WTC11 (cell line): ENCODE data around the gene MYNN.

ENCODE experiments used
- AFF4 ChIP-seq: sonication (generic); formaldehyde crosslinking; IDR thresholded peaks from 2 replicates; pipeline ENCODE4 v1.8.1; 2023; ENCODE audit warnings: mild to moderate bottlenecking, missing genetic modification reagents, borderline replicate concordance
- ARID4B ChIP-seq: sonication (generic); formaldehyde crosslinking; IDR thresholded peaks from 2 replicates; pipeline ENCODE4 v1.8.0; 2023; ENCODE audit warnings: missing genetic modification reagents, mild to moderate bottlenecking, borderline replicate concordance
- ATF1 ChIP-seq: sonication (generic); formaldehyde crosslinking; IDR thresholded peaks from 2 replicates; pipeline ENCODE4 v1.8.1; 2023; ENCODE audit warnings: mild to moderate bottlenecking, moderate library complexity, missing genetic modification reagents
- FOXP1 ChIP-seq: sonication (generic); formaldehyde crosslinking; IDR thresholded peaks from 2 replicates; pipeline ENCODE4 v1.8.0; 2022; ENCODE audit warnings: missing genetic modification reagents, mild to moderate bottlenecking, moderate library complexity, borderline replicate concordance
- JUN ChIP-seq: sonication (generic); formaldehyde crosslinking; IDR thresholded peaks from 2 replicates; pipeline ENCODE4 v1.8.0; 2023; ENCODE audit warnings: mild to moderate bottlenecking, missing genetic modification reagents
- KAT7 ChIP-seq: sonication (generic); formaldehyde crosslinking; IDR thresholded peaks from 2 replicates; pipeline ENCODE4 v1.8.1; 2023; ENCODE audit warnings: missing genetic modification reagents, mild to moderate bottlenecking, borderline replicate concordance
- PREB ChIP-seq: sonication (generic); formaldehyde crosslinking; IDR thresholded peaks from 2 replicates; pipeline ENCODE4 v1.8.1; 2022; ENCODE audit warnings: mild to moderate bottlenecking, missing genetic modification reagents, moderate library complexity, borderline replicate concordance
- TEAD4 ChIP-seq: sonication (generic); formaldehyde crosslinking; IDR thresholded peaks from 2 replicates; pipeline ENCODE4 v1.8.0; 2022; ENCODE audit warnings: mild to moderate bottlenecking, missing genetic modification reagents
- USF2 ChIP-seq: sonication (generic); formaldehyde crosslinking; IDR thresholded peaks from 2 replicates; pipeline ENCODE4 v1.8.1; 2023; ENCODE audit warnings: mild to moderate bottlenecking, missing genetic modification reagents, moderate library complexity
- ZSCAN18 ChIP-seq: fragments of 250-450 bp; sonication (Bioruptor Pico); IDR thresholded peaks from 2 replicates; pipeline ENCODE4 v2.1.2; 2022; ENCODE audit warnings: mild to moderate bottlenecking, moderate library complexity
- TF ChIP-seq, protein P1 (sequence below): fragments of 200-600 bp; IDR thresholded peaks from 2 replicates; pipeline ENCODE4 v1.8.0; 2022; ENCODE audit warnings: antibody characterized with exemption
- TF ChIP-seq, protein P2 (sequence below): sonication (generic); formaldehyde crosslinking; IDR thresholded peaks from 2 replicates; pipeline ENCODE4 v1.8.0; 2022; ENCODE audit warnings: mild to moderate bottlenecking, missing genetic modification reagents
- TF ChIP-seq, protein P3 (sequence below): sonication (generic); formaldehyde crosslinking; IDR thresholded peaks from 2 replicates; pipeline ENCODE4 v1.8.0; 2022; ENCODE audit warnings: mild to moderate bottlenecking, missing genetic modification reagents

- no peak for TF ChIP-seq ARID4B (CRISPR knock-in tag)
- TF ChIP-seq, protein P1, sequence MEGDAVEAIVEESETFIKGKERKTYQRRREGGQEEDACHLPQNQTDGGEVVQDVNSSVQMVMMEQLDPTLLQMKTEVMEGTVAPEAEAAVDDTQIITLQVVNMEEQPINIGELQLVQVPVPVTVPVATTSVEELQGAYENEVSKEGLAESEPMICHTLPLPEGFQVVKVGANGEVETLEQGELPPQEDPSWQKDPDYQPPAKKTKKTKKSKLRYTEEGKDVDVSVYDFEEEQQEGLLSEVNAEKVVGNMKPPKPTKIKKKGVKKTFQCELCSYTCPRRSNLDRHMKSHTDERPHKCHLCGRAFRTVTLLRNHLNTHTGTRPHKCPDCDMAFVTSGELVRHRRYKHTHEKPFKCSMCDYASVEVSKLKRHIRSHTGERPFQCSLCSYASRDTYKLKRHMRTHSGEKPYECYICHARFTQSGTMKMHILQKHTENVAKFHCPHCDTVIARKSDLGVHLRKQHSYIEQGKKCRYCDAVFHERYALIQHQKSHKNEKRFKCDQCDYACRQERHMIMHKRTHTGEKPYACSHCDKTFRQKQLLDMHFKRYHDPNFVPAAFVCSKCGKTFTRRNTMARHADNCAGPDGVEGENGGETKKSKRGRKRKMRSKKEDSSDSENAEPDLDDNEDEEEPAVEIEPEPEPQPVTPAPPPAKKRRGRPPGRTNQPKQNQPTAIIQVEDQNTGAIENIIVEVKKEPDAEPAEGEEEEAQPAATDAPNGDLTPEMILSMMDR = no peak
- no peak for TF ChIP-seq TEAD4 (CRISPR knock-in tag)
- TF ChIP-seq KAT7 = no peak
- no peak for TF ChIP-seq FOXP1 (CRISPR knock-in tag)
- TF ChIP-seq, protein P2, sequence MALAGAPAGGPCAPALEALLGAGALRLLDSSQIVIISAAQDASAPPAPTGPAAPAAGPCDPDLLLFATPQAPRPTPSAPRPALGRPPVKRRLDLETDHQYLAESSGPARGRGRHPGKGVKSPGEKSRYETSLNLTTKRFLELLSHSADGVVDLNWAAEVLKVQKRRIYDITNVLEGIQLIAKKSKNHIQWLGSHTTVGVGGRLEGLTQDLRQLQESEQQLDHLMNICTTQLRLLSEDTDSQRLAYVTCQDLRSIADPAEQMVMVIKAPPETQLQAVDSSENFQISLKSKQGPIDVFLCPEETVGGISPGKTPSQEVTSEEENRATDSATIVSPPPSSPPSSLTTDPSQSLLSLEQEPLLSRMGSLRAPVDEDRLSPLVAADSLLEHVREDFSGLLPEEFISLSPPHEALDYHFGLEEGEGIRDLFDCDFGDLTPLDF = no peak
- TF ChIP-seq, protein P3, sequence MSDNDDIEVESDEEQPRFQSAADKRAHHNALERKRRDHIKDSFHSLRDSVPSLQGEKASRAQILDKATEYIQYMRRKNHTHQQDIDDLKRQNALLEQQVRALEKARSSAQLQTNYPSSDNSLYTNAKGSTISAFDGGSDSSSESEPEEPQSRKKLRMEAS (CRISPR knock-in tag) = no peak
- TF ChIP-seq ZSCAN18 (CRISPR knock-in tag) = no peak
- no peak for TF ChIP-seq PREB (CRISPR knock-in tag)
- no peak for TF ChIP-seq USF2 (CRISPR knock-in tag)
- TF ChIP-seq JUN = no peak
- no peak for TF ChIP-seq ATF1 (CRISPR knock-in tag)
- TF ChIP-seq AFF4 (CRISPR knock-in tag) = no peak
Measured at GRCh38 chr3:169804681-169805080, 31.5 kb downstream of the MYNN start.
